Osteocyte (in vitro differentiated cells): ENCODE measurements around the gene MRPL49. TPM values are rescaled to one million over a fixed set of nuclear protein-coding genes. Genes with fewer than 3 reads are reported as not detected.

Source experiments
- DNase-seq: peaks from one replicate; pipeline ENCODE4 v3.0.0; 2021; ENCODE audit warnings: mixed read lengths; ENCODE audit not compliant: unreplicated experiment; ENCODE audit errors: extremely low spot score
- H3K27ac Mint-ChIP-seq: one replicate; pipeline ENCODE4 v1.8.0; 2021; ENCODE audit warnings: mild to moderate bottlenecking, mixed read lengths; ENCODE audit not compliant: unreplicated experiment
- H3K27me3 Mint-ChIP-seq: one replicate; pipeline ENCODE4 v1.8.0; 2021; ENCODE audit warnings: mixed read lengths; ENCODE audit not compliant: unreplicated experiment
- H3K36me3 Mint-ChIP-seq: one replicate; pipeline ENCODE4 v1.8.0; 2021; ENCODE audit warnings: mixed read lengths; ENCODE audit not compliant: unreplicated experiment
- H3K4me1 Mint-ChIP-seq: one replicate; pipeline ENCODE4 v1.8.0; 2021; ENCODE audit warnings: mixed read lengths; ENCODE audit not compliant: unreplicated experiment
- H3K4me3 Mint-ChIP-seq: one replicate; pipeline ENCODE4 v1.8.0; 2021; ENCODE audit warnings: mild to moderate bottlenecking, moderate library complexity, mixed read lengths; ENCODE audit not compliant: unreplicated experiment
- H3K9me3 Mint-ChIP-seq: one replicate; pipeline ENCODE4 v1.8.0; 2021; ENCODE audit warnings: mixed read lengths; ENCODE audit not compliant: unreplicated experiment
- CTCF ChIP-seq: fragments of 200-600 bp; sonication (generic); IDR thresholded peaks from 2 replicates; pipeline ENCODE4 v1.5.0; 2021; ENCODE audit warnings: antibody characterized with exemption, mild to moderate bottlenecking, moderate library complexity
- total RNA-seq: library from RNA; stranded (reverse); gene quantifications from 2 replicates; pipeline ENCODE4 v1.2.1, GENCODE V29; 2021

The MRPL49 gene
- total RNA-seq, 1 donor from 2014 or later: 43.5 TPM

DNA sequence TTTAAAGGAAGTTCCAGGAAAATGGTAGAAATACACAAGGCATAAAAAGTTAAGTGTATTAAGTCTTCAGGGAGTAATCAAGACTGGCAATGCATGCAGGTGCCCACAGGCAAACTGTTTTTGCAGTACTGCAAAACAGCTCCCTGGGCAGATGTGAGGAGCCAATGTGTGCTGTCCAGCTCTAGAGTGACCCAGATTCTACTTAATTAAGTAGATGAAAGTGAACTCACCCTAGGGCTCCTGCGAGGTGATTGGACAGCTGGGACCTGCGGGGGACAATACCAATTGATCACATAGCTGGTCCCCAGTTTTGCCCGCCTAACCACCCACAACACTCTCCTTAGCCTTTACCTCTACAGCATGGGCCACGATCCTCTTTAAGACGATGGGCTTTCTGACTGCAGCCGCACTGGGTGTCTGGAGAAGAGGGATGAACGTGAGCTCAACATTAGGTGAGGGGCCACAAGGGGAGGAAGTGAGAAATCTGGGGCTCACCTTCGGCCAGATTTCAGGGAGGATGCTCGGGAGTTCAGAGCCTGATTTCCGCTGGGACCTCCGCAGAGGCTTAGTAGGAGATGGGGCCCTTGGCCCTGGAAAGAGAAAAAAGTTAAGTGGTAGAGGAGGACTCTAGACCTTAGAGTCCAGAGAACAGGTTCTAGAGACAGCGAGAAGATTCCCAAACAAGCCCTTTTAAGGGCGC, 38.8 kb upstream of the MRPL49 start:
- TF ChIP-seq CTCF: no peak
- Mint-ChIP-seq H3K36me3 (peaks cover 5% of the 10 kb centered on the region), H3K9me3 (no peaks in the 10 kb centered on the region), H3K4me3 (peak overlapping the region; percentile 93), H3K4me1 (peaks cover 28% of the 10 kb centered on the region), H3K27ac (peak overlapping the region; percentile 97), H3K27me3 (no peaks in the 10 kb centered on the region)
- DNase-seq: no peak

GRCh38 chr11:65083834-65084597, 38.1 kb upstream of the MRPL49 start, which contains the start of the genes CDCA5 and ZFPL1:
CDCA5 (minus strand) TSS chr11:65084040; CDS start chr11:65083978, 62 bp downstream.
ZFPL1 (plus strand) TSS chr11:65084222; CDS start chr11:65084699, 477 bp downstream.
- no peaks in the 10 kb centered on the region for H3K27me3 Mint-ChIP-seq

DNA sequence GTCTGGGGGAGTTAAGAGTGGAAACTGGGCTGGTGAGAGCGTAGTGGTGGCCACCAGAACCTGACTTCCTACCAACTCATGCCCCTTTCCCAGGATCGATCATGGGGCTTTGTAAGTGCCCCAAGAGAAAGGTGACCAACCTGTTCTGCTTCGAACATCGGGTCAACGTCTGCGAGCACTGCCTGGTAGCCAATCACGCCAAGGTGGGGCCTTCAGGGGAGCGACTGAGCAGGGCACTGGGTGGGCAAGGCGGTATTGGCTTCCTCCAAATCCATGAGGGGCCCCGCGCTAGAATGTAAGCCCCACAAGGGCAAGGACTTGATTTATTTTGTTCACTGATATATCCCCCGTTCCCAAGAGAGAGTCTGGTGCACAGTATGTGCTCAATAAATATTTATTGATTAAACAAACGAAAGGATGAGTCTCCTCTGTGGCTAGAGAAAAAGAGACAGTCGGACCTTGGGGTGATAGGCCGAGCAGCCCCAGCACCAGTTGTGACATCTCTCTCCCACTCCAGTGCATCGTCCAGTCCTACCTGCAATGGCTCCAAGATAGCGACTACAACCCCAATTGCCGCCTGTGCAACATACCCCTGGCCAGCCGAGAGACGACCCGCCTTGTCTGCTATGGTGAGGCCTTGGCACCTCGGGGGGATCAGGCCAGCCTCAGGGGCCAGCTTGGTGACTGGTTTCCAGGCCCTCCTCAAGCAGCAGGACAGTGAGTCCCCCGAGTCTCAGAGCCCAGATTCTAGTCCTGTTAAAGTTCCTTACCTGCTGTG, 37.3 kb upstream of the MRPL49 start:
- Mint-ChIP-seq H3K27me3 (no peaks in the 10 kb centered on the region), H3K9me3 (no peaks in the 10 kb centered on the region), H3K4me1 (peaks cover 31% of the 10 kb centered on the region), H3K4me3 (peak overlapping the region; percentile 93), H3K36me3 (peaks cover 18% of the 10 kb centered on the region), H3K27ac (peak overlapping the region; percentile 97)
- TF ChIP-seq CTCF: no peak
- no peak for DNase-seq

More at GRCh38 chr11:65083834-65084597, 38.1 kb upstream of the MRPL49 start, which contains the start of the genes CDCA5 and ZFPL1:
- DNase-seq: peak; percentile 99
- peaks cover 31% of the 10 kb centered on the region for H3K4me1 Mint-ChIP-seq
- peak within 1 kb of the TSS; percentile 93 for H3K4me3 Mint-ChIP-seq
- TF ChIP-seq CTCF: no peak
- peaks cover 13% of the 10 kb centered on the region for H3K36me3 Mint-ChIP-seq
- peak within 1 kb of the TSS; percentile 97 for H3K27ac Mint-ChIP-seq
- no peaks in the 10 kb centered on the region for H3K9me3 Mint-ChIP-seq

DNA sequence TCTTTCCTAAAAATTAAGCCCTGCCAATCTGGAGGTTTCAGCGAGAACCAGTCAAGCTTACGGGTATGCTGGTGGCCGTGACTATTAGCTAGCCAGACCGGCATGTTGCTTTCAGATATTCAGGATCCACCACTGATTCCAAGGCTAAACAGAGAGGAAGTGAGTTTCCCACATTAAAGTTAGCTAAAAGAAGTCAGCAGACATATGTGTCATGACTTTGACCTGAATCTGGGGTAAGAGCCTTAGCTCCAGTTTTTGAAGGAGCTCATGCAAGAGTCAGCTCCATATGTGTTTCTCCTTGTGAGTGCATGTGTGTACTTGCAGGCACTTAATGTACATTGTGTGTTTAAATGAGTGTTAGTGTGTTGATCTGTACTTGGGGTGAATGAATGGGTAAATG, 36.7 kb upstream of the MRPL49 start:
- DNase-seq: no peak
- H3K9me3 Mint-ChIP-seq: no peaks in the 10 kb centered on the region
- no peak for TF ChIP-seq CTCF
- peaks cover 31% of the 10 kb centered on the region for H3K4me1 Mint-ChIP-seq
- H3K27ac Mint-ChIP-seq: peak overlapping the region; percentile 97
- H3K4me3 Mint-ChIP-seq: peak overlapping the region; percentile 93
- peaks cover 18% of the 10 kb centered on the region for H3K36me3 Mint-ChIP-seq
- H3K27me3 Mint-ChIP-seq: no peaks in the 10 kb centered on the region
